Hypothalamus (tissue), 51 donors: ENCODE measurements around the gene PNMA8B.
"Not testable (repeated sequence)": the region's sequence is repeated elsewhere in the genome, so short reads cannot be mapped to it uniquely, and the experiment has no call there.

Experiments
- DNase-seq, 51 donors: peaks; one replicate each; lab custom pipeline; 2025; lab: John Stamatoyannopoulos, UW

PNMA8B gene

DNA sequence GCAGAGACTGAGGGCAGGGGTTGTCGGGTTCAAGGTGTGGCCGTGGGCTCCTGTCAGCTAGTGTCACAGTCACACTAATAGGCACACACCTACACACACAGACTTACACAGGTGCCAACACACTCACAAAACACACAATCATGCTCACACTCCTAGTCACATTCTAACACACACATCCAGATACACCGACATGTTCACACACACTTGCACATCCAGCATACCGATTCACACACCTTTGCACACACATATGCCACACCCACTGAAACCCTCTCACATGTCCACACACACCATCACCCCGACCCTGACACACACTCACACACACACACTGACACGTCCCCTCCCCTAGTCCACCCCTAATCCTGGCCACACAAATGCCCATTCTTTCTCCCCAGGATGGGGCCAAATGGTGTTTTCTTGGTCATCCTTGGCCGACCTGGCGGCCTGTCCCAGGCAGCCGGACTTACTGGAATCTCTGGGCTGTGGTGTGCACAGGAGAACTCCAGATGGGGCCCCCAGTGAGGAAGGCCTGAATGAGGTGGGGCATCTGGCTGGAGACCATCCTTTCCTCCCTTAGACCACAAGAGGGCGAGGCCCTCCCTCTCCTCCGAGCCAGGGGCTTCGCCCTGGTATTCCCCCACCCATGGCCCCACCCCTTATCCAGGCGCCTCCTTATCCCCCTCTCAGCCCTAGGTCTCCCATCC is 19.1 kb upstream of the PNMA8B start:
- DNase-seq, result no peak

DNA sequence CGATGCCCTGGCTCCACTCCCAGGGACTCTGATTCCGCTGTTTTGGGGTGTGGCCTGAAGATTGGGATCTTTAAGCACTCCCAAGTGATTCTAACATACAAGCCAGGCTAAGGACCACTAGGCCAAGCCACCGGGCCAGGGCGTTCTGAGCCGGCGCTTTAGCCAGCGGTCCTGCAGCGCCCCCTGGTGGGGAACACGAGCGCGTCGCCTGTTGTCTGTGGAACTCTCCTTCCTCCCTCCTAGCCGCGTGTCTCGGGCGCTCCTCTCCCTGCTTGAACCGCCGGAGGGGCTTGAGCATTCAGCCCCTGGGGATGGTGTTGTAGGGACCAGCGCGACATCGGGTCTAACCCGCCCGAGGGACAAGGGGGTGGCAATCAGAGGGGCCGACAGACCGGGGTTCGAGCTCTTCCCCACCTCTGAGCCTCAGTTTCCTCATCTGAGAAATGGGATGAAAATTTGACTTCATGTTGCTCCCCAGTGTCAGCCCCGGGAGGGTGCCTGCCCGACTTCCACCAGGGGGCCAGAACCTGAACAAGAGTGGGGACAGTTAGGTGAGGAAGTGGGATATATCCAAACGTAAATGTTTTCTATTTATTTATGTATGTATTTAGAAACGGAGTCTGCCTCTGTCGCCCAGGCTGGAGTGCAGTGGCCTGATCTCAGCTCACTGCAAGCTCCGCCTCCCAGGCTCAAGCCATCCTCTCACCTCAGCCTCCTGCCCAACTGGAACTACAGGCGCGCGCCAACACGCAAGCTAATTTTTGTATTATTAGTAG is 18.0 kb upstream of the PNMA8B start:
- peak in 50 of 51 donors; percentile 11 to 90 (median 64) for DNase-seq

DNA sequence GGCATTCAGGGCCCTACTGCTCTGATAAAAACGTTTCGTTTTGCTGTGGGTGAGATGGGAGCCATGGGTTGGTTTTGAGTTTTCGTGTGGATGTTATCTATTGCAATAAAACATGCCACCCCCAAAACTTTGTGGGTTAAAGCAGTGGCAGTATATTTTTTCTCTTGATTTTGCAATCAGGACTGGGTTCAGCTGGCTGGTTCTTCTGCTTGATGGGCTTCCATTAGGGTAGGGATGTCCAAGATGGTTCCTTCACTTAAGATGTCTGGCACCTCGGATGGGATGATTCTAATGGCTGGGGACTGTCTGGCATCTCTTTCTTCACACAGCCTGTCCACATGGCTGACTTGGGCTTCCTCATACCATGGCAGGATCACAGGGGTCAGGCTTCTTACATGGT is 15.6 kb upstream of the PNMA8B start:
- no peak for DNase-seq

- DNase-seq, result no peak
These were observed 12.5 kb upstream of the PNMA8B start for GRCh38 chr19:46508206-46508605.

GRCh38 chr19:46503848-46504453 is 8.3 kb upstream of the PNMA8B start:
- peak in 7 of 51 donors; percentile 25 to 69 (median 30) for DNase-seq

DNA sequence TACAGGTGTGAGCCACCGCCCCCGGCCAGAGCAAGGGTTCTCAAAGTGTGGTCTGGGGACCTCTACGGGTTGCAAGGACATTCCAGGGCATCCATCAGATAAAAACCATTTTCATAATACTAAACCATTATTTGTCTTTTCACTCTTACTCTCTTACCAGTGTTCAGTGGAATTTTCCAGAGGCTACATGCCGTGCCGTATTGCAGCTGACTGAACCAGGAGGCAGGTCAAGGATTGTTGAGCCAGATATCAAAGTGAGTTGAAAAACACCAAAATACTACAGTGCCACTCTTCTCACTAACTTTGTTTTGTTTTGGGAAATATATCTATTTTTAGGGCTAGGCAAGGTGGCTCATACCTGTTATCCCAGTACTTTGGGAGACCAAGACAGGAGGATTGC is 7.2 kb upstream of the PNMA8B start:
- no peak for DNase-seq

GRCh38 chr19:46499692-46500091 is 4.0 kb upstream of the PNMA8B start:
- no peak for DNase-seq

DNA sequence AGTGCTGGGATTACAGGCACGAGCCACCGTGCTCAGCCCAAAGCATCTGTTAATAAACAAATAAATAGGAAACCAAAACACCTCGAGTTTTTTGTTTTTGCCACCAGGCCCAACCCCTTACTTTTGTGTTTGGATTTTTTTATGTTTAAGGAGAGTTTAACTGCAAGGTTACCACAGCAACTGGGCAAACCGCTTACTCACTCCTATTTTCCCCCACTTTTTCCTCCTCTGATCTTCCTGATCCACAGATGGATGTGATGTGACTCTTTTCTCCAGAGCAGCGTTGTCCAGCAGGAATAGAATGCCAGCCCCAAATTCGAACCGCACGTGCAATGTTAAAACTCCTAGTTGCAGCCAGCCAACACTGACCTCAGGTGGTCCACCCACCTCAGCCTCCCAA is 2.1 kb upstream of the PNMA8B start:
- DNase-seq, result no peak

DNA sequence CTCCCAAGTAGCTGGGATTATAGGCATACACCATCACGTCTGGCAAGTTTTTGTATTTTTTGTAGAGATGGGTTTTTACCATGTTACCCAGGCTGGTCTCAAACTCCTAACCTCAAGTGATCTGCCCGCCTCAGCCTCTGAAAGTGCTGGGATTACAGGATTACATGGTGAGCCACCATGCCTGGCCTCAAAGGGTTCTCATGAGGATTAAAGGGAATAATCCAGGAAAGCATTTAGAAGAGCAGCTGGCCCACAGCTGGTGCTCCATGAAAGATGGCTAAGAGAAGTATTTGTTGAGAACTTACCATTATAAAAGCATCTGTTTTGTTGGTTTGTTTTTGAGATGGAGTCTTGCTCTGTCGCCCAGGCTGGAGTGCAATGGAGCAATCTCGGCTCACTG is 1.2 kb upstream of the PNMA8B start:
- not testable (repeated sequence) for DNase-seq

- no peak for DNase-seq
These were observed 637 bp upstream of the PNMA8B start for GRCh38 chr19:46496304-46496703.

DNA sequence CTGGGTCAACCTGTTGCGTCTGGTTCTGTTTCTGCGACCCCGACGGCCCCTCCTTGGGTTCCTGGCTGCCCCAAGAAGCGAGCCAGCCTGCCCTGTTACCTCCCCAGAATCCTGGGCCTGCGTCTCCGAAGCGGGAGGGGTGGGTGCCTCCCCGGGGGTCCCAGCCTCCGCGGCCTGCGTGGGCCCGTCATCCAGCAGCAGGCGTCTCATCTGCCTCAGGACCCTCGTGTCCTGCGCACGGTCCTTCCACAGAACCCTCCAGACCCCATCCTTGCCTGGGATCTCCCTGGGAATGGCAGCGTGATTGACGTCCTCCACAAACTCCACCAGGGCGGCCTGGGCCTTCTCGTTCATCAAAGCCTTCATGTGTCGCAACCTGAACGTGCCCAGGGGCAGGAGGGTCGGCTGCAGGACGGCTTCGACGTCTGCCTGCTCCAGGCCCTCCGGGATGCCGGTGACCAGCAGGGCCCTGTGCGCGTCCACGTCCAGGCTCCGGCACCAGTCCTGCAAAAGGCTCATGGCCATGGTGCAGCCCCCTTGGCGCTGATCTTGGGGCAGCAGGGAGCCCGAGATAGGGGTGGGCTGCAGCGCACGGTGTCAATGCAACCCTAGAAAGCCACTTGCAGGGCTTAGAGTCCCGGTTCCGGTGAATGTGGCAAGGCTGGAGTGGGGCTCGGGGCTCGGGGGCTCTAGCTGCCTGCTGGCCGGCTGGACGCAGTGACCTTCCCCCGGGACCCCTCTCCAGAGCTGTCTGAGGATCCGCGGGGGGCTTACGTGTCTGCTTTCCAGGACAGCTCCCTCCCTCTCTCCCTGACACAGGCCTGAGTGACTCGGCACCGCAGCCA is 504 bp downstream of the PNMA8B start:
- peak in 1 of 51 donors; percentile 56 for DNase-seq

- DNase-seq, result no peak
These were observed 1.3 kb downstream of the PNMA8B start for GRCh38 chr19:46494146-46494940.

- peak in 2 of 51 donors; percentile 17 to 38 for DNase-seq
These were observed 2.2 kb downstream of the PNMA8B start for GRCh38 chr19:46493236-46494145.

GRCh38 chr19:46492841-46493235 is 2.8 kb downstream of the PNMA8B start:
- DNase-seq, result no peak

DNA sequence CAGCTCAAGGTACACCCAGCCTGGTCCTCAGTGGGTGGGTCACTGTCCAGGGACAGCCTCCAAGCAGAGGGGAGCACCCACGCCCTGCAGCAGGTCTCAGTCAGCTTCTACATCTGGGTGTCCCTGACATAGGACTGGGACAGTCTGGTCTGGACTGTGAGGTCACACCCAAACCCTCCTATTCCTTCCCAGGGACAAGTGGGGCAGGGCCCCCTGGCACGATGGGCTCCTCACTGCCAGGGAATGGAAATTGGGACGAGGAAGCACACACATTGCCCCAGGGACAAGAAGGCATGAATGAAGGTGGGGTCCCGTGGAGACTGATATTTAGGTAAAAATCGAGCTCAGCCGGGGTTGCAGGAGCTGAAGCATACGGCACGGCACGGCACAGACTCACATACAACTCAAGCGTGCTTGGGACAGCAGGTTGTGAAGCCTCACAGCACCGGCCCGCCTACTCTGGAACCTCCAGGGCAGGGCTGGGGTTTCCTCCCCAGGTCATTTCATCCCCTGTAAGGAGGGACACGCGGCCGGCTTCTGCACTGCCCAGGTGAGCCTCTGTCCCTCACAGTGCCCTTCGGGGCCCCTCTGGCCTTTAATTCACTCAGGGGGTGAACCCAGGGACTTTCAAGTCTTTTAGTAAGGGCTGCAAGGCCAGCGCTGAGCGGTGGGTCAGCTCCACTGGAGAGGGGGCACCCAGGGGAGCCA is 3.5 kb downstream of the PNMA8B start:
- DNase-seq, result no peak

- DNase-seq, result no peak
These were observed 4.9 kb downstream of the PNMA8B start for GRCh38 chr19:46490774-46491173.

GRCh38 chr19:46489445-46490272 is 6.0 kb downstream of the PNMA8B start:
- peak in 34 of 51 donors; percentile 18 to 72 (median 45) for DNase-seq
